ENCODE measurements around the gene OR5H14.

The OR5H14 gene

GRCh38 chr3:98147179-98147578 lies at the start of gene OR5H14:
Gene OR5H14 (plus strand): TSS chr3:98147479. CDS start chr3:98149386, 1,907 bp downstream.
- no peak for DNase-seq (ENCODE audit: low spot score)
- no peak for TF ChIP-seq CTCF (IDR thresholded peaks at IDR 0.05; ENCODE audit: extremely low read depth, insufficient read depth, missing control alignments)
- in situ Hi-C loops (cut with MboI; ENCODE audit: low pct_unique_long_range_greater_than_20kb, low sequenced_read_pairs, unreplicated experiment) = no loop called here

- in situ Hi-C loops (cut with MboI; ENCODE audit: low pct_unique_long_range_greater_than_20kb, low sequenced_read_pairs, unreplicated experiment) = no loop called here
- DNase-seq (ENCODE audit: low spot score) = no peak
- no peak for TF ChIP-seq CTCF (IDR thresholded peaks at IDR 0.05; ENCODE audit: extremely low read depth, insufficient read depth, missing control alignments)
Measured at GRCh38 chr3:98099848-98100247, 47.4 kb upstream of the OR5H14 start.

DNA sequence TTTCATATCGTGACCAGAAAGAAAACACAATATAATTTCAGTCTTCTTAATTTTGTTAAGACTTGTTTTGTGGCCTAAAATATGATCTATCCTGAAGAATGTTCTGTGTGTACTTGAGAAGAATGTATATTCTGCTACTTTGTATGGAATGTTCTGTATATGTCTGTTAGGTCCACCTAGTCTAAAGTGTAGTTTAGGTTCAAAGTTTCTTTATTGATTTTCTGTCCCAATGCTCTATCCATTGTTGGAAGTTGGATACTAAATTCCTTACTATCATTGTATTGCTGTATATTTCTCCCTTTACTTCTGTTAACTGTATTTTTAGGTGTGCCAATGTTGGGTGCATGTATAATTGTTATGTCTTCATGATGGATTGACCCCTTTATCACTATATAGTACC lies 39.1 kb upstream of the OR5H14 start:
- no peak for TF ChIP-seq CTCF (IDR thresholded peaks at IDR 0.05; ENCODE audit: extremely low read depth, insufficient read depth, missing control alignments)
- in situ Hi-C loops (cut with MboI; ENCODE audit: low pct_unique_long_range_greater_than_20kb, low sequenced_read_pairs, unreplicated experiment) = no loop called here
- DNase-seq (ENCODE audit: low spot score) = no peak

GRCh38 chr3:98109807-98110549 lies 37.3 kb upstream of the OR5H14 start:
- in situ Hi-C loops (cut with MboI; ENCODE audit: low pct_unique_long_range_greater_than_20kb, low sequenced_read_pairs, unreplicated experiment) = no loop called here
- DNase-seq (ENCODE audit: low spot score) = no peak
- no peak for TF ChIP-seq CTCF (IDR thresholded peaks at IDR 0.05; ENCODE audit: extremely low read depth, insufficient read depth, missing control alignments)

- in situ Hi-C loops (cut with MboI; ENCODE audit: low pct_unique_long_range_greater_than_20kb, low sequenced_read_pairs, unreplicated experiment) = no loop called here
- no peak for TF ChIP-seq CTCF (IDR thresholded peaks at IDR 0.05; ENCODE audit: extremely low read depth, insufficient read depth, missing control alignments)
- no peak for DNase-seq (ENCODE audit: low spot score)
Measured at GRCh38 chr3:98110550-98110908, 36.8 kb upstream of the OR5H14 start.

GRCh38 chr3:98114264-98114663 lies 33.0 kb upstream of the OR5H14 start:
- no peak for TF ChIP-seq CTCF (IDR thresholded peaks at IDR 0.05; ENCODE audit: extremely low read depth, insufficient read depth, missing control alignments)
- in situ Hi-C loops (cut with MboI; ENCODE audit: low pct_unique_long_range_greater_than_20kb, low sequenced_read_pairs, unreplicated experiment) = no loop called here
- no peak for DNase-seq (ENCODE audit: low spot score)

All from GM13977 (cell line).